ENCODE measurements around the gene ANKRD10.

Gene ANKRD10

GRCh38 chr13:110885516-110885915 lies 29.4 kb downstream of the ANKRD10 start:
- no peak for DNase-seq

GRCh38 chr13:110884517-110884916 lies 30.4 kb downstream of the ANKRD10 start:
- no peak for DNase-seq

GRCh38 chr13:110883542-110883941 lies 31.3 kb downstream of the ANKRD10 start:
- DNase-seq = no peak

- no peak for DNase-seq
These were observed 31.9 kb downstream of the ANKRD10 start for GRCh38 chr13:110882972-110883371.

- no peak for DNase-seq
These were observed 32.8 kb downstream of the ANKRD10 start for GRCh38 chr13:110881839-110882627.

- no peak for DNase-seq
These were observed 34.2 kb downstream of the ANKRD10 start for GRCh38 chr13:110880627-110881026.

- DNase-seq = no peak
These were observed 35.4 kb downstream of the ANKRD10 start for GRCh38 chr13:110879482-110879881.

- no peak for DNase-seq
These were observed 37.1 kb downstream of the ANKRD10 start for GRCh38 chr13:110877737-110878258.

- no peak for DNase-seq
These were observed 38.3 kb downstream of the ANKRD10 start for GRCh38 chr13:110876609-110877008.

- no peak for DNase-seq
These were observed 39.6 kb downstream of the ANKRD10 start for GRCh38 chr13:110875241-110875640.

GRCh38 chr13:110874508-110874960 lies 40.3 kb downstream of the ANKRD10 start:
- DNase-seq = peak; percentile 31

- DNase-seq = no peak
These were observed 41.0 kb downstream of the ANKRD10 start for GRCh38 chr13:110873639-110874507.

- DNase-seq = no peak
These were observed 41.9 kb downstream of the ANKRD10 start for GRCh38 chr13:110872768-110873638.

GRCh38 chr13:110872034-110872767 lies 42.7 kb downstream of the ANKRD10 start:
- no peak for DNase-seq

- DNase-seq = no peak
These were observed 44.8 kb downstream of the ANKRD10 start for GRCh38 chr13:110869805-110870706.

- no peak for DNase-seq
These were observed 45.6 kb downstream of the ANKRD10 start for GRCh38 chr13:110869231-110869804.

- no peak for DNase-seq
These were observed 46.1 kb downstream of the ANKRD10 start for GRCh38 chr13:110868720-110869119.

- no peak for DNase-seq
These were observed 47.5 kb downstream of the ANKRD10 start for GRCh38 chr13:110867380-110867779.

GRCh38 chr13:110866491-110867170 lies 48.2 kb downstream of the ANKRD10 start:
- no peak for DNase-seq

- no peak for DNase-seq
These were observed 51.2 kb downstream of the ANKRD10 start for GRCh38 chr13:110863685-110864084.
